HG02885 (cell line): Measurements from ENCODE around the gene C9orf78.

Experiments
- ATAC-seq: cut with Tn5 transposase; IDR thresholded peaks from one replicate; pipeline ENCODE4 v1.9.1; 2021; ENCODE audit warnings: mild to moderate bottlenecking; ENCODE audit not compliant: unreplicated experiment, poor library complexity

The C9orf78 gene

GRCh38 chr9:129835128-129835859 lies at the start of gene C9orf78, which contains the start of gene USP20:
C9orf78 (minus strand) TSS chr9:129835275; CDS start chr9:129835221, 54 bp downstream.
USP20 (plus strand) TSS chr9:129835458; CDS start chr9:129852556, 17,098 bp downstream.
- peak; percentile 93 for ATAC-seq

- peak; percentile 51 for ATAC-seq
Observed at GRCh38 chr9:129884220-129885017, 49.3 kb upstream of the C9orf78 start.

GRCh38 chr9:129881547-129882324 lies 46.7 kb upstream of the C9orf78 start:
- ATAC-seq = no peak

- ATAC-seq = no peak
Observed at GRCh38 chr9:129880654-129881546, 45.8 kb upstream of the C9orf78 start.

GRCh38 chr9:129879991-129880653 lies 45.0 kb upstream of the C9orf78 start:
- ATAC-seq = no peak

- no peak for ATAC-seq
Observed at GRCh38 chr9:129879103-129879699, 44.1 kb upstream of the C9orf78 start.

- no peak for ATAC-seq
Observed at GRCh38 chr9:129878291-129878690, 43.2 kb upstream of the C9orf78 start.

- no peak for ATAC-seq
Observed at GRCh38 chr9:129876815-129877214, 41.7 kb upstream of the C9orf78 start.

- no peak for ATAC-seq
Observed at GRCh38 chr9:129875687-129876395, 40.8 kb upstream of the C9orf78 start.

- ATAC-seq = no peak
Observed at GRCh38 chr9:129875181-129875611, 40.1 kb upstream of the C9orf78 start.

GRCh38 chr9:129874261-129875101 lies 39.4 kb upstream of the C9orf78 start:
- no peak for ATAC-seq

- no peak for ATAC-seq
Observed at GRCh38 chr9:129873563-129874190, 38.6 kb upstream of the C9orf78 start.

GRCh38 chr9:129871046-129871445 lies 36.0 kb upstream of the C9orf78 start:
- no peak for ATAC-seq

- ATAC-seq = no peak
Observed at GRCh38 chr9:129869585-129870501, 34.8 kb upstream of the C9orf78 start.

- ATAC-seq = no peak
Observed at GRCh38 chr9:129868872-129869486, 33.9 kb upstream of the C9orf78 start.
